GM18909 (cell line): Measurements from ENCODE around the gene NDST1.

Experiments
- ATAC-seq: cut with Tn5 transposase; IDR thresholded peaks from one replicate; pipeline ENCODE4 v1.9.1; 2021; ENCODE audit warnings: mild to moderate bottlenecking; ENCODE audit not compliant: unreplicated experiment, poor library complexity

Gene NDST1

DNA sequence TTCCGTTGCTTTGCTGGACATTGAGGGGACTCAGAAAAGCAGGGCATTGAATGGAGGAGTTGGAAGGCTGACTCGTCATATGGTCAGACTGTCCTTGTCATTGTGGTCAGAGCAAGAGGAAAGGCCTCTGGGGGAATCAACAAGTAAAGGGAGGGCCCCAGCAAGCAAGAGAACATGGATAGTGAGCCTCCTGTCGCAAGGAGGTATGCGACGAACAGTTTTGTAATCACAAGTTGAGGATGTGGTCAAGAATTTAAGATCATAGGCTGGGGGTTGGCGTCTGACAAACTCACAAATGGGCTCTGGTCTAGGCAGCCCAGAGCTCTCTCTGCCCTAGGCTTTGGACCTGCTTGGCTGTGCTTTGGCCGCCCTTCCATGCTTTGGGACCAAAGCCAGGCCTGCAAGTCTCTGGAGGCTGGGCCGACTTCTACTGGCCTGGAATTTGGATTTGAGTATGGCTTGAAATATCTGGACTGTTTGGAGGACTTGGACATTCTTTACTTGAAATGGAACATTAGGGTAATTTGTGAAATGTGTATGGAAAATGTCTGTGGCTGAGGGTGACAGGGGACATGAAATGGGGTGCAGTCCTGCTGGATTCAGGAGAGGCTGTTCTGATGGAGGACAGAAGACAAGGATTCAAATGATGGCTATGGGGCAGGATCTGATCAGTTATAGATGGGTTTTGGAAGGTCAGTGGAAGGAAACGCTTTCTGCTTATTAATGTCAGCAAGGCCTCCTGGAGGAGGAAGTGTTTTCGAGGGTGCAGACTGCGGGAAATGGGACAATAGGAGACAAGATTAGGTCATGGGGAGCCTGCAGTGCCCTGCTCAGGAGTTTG, 19.2 kb upstream of the NDST1 start:
- no peak for ATAC-seq

DNA sequence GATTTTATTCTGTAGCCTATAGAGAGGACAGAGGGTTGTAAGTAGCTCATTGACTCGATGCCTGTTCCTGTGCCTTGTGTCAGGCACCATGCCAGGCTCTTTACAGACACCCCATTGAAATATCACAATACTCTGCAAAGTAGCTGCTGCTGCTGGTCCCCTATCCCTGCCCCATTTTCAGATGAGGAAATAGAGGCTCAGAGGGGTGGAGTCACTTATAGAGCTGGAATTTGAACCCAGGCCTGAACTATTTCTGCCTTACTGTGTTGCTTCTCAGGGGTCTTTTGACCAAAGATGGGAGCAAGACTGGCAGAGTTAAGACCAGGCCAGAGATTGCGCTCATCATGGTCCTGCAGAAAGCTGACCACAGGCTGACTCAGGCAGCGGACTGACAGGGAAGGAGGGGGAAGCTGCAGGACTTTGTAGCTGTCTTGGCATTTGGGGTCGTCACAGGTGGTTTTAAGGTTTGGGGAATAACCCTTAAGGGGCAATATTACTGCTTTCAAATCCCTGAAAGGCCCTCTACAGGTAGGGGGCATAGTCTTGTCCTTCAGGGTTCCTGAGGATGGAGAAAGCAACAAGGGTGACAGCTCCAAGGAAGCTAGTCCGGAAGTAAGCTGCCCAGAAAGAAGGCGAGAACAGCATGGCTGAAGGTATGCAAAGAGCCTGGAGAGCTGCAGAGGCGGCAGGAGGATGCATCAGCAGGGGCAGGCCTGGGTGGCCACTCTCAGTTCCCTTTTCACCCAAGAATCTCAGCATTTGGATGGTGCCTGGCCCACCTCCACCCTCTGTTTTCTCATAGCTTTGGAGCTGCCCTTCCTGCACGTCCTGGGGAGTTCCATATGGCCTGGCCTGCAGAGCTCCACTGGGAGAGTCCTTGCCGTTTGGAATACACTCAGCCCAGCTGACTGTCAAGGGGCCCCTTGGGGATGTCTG, 18.3 kb upstream of the NDST1 start:
- peak; percentile 85 for ATAC-seq

DNA sequence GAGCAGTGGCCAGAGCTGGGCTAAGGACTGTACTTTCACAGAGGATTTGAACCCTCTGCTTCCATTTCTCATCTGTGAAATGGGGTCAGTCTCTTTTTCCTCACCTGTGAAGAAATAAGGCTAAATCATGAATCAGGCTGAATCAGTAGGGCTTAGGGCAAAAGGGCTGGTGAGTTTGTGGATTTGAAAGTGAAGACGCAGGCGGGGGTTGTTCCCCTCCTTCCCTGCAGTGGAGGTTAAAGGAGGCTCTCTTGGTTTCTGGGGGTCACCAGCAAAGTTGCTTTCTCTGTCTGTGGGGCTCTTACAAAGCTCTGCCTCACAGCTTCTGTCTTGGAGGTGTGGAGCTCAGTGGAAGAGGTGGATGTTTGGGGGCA, 17.6 kb upstream of the NDST1 start:
- no peak for ATAC-seq

DNA sequence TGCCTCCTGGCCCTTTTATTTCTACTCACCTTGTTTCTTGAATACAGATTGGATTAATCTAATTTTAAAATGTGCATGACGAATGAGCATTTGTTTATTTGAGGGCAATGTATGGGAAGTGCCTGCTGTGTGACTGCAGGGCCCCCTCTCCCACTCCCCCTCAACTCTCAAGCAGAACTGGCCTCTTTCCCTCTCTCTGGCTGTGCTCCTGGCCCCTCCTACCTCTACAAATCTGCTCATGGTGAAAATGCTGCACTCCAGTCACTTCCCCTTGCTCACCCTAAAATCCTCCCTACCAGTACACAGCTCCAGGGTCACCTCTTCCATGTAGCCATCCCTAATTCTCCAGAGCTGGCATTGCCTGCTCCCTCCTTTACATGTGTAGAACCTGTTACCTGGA, 17.2 kb upstream of the NDST1 start:
- ATAC-seq = no peak

DNA sequence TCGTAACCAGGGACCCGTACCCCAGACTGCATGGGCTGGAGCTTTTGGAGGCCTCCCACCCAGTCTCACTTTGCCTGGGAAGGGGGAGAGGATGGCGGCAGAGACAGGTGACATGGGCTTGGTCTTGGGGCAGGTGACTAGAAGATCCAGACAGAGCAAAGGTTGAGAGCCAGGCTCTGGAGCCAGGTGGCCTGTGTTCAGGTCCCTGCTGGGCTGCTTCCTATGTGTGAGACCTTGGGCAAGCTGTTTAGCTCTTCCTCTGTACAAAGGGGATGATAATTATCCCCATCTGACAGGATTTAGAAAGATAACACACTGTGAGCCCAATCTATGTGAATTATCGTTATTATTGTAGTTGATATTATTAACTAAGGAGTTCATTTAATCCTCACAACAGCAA, 16.1 kb upstream of the NDST1 start:
- ATAC-seq = no peak

DNA sequence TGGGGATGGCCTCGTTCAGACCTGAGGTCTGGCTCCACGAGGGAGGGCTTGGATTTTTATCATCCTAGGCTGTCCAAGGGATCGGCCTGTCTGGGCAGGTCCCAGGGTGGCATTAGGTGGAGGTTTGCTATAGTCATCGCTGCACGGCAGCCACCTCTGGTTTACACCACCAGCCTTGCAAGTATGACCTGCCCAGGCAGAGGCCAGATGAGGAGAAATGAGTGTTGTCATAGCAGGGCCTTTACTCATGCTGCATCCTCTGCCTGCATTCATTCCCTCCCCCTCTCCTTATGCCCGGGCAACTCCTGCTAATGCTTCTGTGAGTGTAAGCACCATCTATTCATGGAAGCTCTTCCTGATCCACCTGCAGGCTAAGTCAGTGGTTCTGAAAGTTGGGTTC, 15.3 kb upstream of the NDST1 start:
- no peak for ATAC-seq

DNA sequence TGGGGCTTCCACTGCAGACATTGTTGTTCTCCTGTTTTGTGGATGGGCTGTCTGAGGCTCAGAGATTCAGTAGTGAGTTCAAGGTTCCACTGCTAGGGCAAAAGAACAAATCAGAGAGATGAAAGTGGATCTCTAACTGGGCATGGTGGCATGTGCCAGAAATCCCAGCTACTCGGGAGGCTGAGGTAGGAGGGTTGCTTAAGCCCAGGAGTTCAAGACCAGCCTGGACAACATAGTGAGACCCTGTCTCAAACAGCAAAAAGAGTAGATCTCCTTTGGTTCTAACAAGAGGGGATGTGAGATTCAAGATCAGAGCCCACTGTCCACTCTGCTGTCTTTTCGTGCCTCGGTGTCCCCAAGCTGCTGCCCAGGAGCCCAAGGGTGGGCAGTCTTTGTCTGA, 11.8 kb upstream of the NDST1 start:
- no peak for ATAC-seq

DNA sequence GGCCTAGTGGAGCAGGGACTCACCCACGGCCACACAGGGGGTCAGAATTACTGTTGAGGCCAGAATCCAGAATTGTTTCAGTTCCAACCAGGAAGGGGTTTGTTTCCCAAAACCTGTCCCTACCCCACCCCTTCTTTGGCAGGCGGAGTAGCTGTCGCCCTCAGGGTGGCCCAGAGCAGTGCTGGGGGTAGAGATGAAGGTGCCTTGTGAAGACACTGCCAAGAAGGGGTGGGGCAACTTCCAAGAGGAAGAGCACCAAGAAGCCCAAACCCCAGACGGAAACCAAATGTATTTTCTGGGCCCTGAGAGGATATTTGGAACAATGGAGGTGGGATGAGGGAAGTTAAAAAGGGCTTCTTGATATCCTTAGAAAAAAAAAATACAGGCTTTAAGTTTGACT, 11.4 kb upstream of the NDST1 start:
- no peak for ATAC-seq

DNA sequence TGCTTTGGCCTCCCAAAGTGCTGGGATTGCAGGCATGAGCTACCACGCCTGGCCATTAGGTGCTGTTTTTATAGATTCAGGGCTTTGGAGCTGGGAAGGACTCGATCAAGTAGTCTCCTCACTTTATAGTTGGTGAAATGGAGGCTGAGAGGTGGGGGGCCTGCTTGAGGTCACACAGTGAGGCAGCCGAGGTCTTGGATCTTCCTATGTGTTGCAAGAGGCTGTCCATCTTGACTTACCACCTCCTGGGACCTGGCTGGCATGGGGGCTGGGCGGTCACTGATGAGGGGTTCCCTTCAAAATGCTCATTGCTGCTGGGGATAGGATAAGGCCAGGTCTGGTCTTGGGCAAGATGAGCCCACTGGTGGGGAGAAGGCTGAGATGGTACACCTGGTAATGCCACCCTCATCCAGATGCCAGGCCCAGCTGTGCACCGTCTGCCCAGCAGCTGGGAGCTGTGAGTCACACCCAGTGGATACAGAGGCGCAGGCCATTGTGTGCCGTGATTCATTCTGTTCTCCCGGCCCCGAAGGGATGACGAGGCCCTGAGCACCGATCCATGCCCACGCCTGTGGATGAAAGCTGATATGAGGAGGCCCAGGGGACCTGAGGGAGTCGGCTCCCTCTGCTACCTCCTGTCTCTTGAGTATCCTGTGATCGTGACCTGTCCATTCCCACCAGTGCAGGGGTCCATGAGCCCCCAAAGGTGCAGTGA, 10.5 kb upstream of the NDST1 start:
- ATAC-seq = no peak

DNA sequence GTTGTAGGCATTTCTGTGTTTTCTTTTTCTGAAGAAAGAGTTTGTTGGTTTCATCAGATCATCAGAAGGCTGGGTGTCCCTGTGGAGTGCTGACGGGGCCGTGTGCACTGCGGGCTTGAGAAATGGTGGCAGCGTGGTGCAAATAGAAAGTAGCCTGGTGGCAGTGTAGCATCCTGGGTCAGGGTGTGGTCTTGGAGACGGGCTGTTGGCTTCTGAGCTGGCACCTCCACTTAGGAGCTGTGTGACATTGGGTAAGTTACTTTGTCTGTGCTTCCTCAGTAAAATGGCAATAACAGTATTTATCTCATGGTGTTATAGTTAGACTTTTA, 10.0 kb upstream of the NDST1 start:
- ATAC-seq = no peak

DNA sequence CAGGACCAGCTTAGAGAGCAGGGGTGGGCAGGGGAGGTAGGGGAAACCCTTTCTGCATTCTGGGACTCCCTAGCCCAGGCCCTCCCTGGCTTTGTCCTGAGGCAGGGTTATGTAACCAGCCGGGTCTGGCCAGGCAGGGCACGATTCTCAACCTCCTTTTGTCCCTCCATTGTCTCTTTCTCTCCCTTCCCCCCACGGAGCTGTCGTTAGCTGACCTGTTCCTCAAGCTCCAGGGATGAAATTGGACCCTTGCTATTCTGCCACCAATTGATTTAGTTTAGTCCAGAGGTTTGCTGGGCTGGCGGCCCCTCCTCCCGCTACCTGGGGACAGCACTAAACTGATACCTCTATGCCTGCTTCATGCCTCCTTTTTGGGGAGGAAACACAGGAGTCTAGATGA, 9.4 kb upstream of the NDST1 start:
- ATAC-seq = no peak

DNA sequence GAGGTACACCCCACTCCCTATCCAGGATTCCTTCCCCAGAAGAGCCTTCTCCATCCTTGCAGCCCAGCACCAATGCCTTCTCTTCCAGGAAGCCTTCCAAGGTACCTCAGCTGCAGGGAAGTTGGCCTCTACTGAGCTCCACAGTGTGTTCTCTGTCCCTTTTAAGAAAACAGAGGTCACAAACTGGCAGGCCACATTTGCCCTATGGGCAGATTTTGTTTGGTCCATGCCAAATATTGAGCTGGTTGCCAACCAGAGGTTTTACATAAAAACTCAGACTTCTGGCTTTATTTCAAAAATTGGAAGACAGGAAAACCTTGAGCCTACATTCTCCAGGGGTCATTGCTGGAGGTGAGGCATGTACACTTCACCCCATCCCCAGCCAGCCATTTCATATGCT, 9.0 kb upstream of the NDST1 start:
- no peak for ATAC-seq

DNA sequence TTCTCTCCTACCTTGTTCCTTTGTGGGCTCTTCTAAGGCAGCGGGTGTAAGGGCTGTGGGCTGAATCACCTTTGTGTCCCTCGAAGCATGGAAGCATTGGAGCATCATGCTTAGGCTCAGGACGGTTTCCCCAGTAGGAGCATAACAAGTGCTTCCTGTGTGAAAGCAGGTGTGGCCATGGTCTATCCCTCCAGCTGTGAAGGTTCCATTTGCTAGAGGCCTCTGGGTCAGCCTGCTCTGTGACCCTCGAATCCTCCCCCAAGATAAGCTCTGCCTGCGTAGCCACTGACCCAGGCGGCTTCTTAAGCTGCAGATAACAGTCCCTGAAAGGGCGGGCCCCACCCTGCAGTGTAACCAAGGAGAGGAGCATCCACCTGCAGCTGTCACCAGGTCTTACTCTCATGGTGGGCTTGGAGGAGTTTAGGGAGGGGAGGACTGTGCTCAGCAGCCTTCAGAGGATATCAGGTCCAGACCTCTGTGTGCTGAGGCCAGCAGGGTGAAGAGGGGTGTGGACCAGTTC, 8.4 kb upstream of the NDST1 start:
- peak; percentile 59 for ATAC-seq

DNA sequence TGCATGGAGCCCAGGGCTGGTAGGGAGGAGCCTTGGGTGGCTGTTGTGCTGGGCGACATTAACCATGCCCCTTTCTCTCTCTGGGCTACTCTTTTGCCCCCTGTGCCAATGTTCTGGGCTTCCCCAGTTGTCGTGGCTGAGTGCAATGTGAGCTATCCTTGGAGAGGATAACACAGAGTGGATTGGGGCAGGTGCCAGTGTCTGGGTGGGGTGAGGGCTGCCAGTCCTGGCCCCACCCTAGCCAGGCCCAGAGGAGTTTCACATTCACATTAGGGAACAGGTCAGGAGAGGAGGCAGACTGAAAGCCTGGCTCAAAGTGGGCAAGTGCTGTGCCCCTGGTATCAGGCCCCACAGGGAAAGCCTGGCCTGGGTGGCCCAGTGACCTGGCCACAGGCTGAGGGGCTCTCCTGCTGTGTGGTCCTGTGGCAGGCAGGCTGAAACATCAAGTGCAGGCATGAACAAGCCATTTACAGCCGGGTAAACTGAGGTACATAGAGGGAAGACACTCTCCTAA, 7.5 kb upstream of the NDST1 start:
- ATAC-seq = no peak

DNA sequence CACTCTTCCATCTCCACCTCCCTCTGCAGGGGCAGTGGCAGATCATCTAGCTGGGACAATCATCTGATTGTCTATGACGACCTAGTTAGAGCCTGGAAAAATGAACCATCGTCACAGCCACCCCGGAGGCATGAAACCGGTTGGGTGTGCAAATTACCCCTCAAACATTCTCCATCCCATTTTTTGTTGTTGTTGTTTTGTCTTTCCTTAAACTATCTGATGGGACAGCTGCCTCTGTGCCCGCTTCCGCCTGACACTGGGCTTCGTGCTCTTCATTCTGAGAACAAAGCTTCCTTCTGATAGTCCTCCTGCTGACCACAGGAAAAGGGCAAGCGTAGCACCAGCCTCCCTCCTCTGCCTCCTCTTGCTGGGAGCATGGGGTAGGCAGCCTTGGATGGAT, 7.0 kb upstream of the NDST1 start:
- no peak for ATAC-seq

DNA sequence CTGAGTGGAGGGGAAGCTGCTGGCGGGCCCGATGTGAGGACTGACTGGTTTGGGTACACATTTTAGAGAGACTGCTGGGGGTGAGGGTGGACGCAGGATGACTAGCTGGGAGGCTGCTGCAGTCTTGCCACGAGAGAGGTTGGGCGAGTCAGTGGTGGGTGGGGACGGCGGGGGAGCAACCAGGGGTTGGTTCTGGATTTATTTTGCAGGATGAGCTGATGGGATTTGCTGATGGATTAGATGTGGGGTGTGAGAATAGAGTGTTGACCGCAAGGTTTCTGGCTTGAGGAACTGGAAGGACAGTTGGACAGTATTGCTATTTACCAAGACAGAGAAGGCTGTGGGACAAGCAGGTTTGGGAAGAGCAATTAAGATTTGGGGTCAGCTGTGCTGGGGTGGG, 5.8 kb upstream of the NDST1 start:
- no peak for ATAC-seq

DNA sequence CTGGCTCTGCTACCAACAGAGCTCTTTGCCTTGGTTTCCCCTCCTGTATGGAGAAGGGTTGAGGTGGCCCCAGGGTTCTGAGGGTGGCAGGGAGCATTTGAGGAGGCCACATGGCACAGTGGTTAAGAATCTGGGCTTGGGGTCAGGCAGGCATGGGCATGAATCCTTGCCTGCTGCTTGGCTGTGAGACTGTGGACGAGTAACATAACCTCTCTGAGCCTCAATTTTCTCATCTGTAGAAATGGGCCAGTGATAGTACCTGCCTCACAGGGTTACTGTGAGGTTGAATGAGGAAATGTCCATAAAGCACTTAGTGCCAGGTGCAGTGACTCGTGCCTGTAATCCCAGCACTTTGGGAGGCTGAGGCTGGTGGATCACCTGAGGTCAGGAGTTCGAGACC, 5.1 kb upstream of the NDST1 start:
- no peak for ATAC-seq

DNA sequence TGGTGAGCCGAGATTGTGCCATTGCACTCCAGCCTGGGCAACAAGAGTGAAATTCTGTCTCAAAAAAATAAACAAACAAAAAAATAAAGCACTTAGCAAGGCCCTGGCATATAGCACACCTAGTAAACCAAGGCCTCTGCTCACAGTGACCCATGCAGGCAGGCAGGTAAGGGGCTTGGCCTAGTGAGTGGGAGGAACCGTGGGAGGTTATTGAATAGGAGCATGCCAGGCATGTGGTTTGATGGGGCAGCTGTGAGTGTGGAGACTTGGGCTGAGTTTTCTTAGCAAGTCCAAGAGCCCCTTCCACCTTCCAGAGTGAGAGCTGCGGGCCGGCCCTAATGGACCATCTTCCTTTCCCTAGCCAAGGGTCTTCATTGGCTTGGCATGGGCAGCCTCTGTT, 4.5 kb upstream of the NDST1 start:
- no peak for ATAC-seq

DNA sequence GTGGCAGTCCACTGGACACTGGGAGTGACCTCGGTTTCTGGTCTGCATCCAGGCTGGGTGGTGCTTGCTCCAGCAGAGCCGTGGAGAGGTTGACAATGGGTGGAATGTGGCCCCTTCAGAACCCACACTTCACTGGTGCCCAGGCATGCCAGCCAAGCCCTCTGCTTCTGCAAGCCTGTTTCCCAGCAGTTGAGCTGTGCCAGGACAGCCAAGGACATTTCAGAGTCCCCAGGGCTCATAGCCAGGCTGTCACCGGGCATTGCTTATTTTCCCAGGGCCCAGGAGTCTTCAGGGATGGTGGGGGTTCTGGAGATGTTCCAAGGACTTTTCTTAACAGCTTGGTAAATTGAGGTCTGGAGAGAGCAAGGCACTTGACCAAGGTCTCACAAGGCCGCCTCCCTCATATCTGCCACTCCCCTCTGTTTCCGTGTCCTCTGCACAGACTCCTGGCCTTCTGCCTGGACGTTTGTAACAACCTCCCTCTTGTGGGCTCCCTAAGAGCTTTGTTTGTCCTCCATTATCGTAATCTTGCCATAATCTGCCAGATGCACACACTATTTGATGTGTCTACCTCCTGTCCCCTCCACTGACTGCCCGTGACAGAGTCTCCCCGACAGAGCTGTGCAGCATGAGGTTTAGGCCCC, 3.8 kb upstream of the NDST1 start:
- no peak for ATAC-seq

DNA sequence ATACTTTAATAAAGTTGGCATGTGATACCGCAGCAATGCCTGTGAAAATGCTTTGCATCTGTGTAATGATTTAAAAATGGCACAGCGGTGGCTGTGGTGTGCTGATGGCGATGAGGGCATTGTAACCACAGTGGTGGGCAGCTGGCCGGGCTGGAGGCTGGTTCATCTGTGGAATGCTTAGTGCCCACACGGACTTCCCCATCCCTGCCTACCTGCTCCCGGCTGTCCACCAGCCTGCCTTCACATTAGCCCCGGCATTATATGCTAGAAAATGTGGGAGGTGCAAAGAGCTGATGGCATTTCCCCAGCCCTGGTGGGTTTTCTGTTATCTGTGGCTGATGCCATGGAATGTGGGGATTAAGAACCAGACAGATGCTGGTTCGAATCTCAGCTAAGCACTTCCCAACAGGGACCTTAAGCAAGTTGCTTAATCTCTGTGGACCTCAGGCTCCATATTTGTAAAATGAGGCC, 2.9 kb upstream of the NDST1 start:
- ATAC-seq = no peak
